Skin of body (tissue), 2 donors: Measurements from ENCODE around the gene HINT3. TPM values are rescaled to one million over a fixed set of nuclear protein-coding genes. Genes with fewer than 3 reads are reported as not detected.
A peak's percentile ranks its signal among the peaks of the same experiment; 100 is the strongest.
"Not testable (repeated sequence)": the region's sequence is repeated elsewhere in the genome, so short reads cannot be mapped to it uniquely, and the experiment has no call there.

Source experiments
- DNase-seq: peaks from one replicate; lab custom pipeline; 2025; lab: John Stamatoyannopoulos, UW
- total RNA-seq: library from RNA; depleted of rRNA; stranded (reverse); fragments of >200 nt; gene quantifications from one replicate; pipeline ENCODE4 v1.2.3, GENCODE V29; 2014

Gene HINT3
- total RNA-seq, 1 donor from 2014 or later = 23.4 TPM

DNA sequence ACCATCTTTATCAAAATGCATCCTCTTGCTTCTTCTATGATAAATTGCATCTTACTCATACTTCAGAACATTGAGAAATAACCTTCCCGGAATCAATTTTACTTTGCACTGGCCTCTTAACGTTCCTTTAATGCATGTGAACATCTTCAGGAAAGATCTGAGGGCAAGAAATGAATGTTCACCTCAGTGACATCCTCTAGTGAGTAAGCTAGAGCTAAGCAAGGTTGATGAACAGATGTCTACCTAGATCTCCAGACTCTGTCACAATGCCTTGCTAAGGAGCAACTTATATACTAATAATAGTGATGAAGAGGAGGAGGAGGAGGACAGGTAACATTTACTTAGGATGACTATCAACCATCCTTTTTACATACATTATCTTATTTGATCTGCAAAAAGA is 16.8 kb upstream of the HINT3 start:
- DNase-seq = no peak

DNA sequence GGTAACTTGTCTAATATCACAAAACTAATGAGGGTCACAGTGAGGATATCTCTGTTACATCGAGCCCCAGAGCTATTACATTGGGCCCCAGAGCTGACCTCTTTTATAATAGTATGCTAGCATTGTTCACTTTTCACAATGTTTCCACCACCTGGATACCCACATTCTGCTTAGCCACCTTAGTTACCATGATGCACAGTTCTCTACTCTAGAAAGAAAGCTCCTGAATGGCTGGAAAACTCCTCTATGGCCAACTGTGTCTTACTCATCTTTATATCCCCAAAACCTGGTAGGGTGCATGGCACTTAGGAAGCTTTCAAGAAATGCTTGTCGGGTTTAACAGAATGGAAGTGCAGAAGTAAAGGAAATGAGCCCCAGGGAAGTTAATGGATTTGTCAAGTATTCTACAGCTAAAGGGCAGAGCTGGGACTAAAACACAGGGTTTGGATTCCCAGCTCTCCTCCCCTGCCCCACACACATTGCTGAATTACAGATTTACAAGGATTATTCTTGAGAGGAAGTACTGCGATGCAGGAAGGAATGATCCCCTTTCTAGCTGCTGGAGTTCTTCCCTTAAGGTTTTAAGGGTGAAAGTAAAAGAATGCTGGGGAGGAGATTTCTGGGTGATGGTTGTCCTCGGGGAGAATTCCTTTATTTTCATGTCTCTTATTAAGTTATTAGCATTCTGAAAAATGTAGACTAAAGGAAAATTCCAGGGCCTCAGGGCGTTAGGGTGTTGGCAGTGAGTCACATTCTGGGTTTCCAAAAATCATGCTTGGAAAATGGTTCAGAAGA is 16.1 kb upstream of the HINT3 start:
- no peak for DNase-seq

DNA sequence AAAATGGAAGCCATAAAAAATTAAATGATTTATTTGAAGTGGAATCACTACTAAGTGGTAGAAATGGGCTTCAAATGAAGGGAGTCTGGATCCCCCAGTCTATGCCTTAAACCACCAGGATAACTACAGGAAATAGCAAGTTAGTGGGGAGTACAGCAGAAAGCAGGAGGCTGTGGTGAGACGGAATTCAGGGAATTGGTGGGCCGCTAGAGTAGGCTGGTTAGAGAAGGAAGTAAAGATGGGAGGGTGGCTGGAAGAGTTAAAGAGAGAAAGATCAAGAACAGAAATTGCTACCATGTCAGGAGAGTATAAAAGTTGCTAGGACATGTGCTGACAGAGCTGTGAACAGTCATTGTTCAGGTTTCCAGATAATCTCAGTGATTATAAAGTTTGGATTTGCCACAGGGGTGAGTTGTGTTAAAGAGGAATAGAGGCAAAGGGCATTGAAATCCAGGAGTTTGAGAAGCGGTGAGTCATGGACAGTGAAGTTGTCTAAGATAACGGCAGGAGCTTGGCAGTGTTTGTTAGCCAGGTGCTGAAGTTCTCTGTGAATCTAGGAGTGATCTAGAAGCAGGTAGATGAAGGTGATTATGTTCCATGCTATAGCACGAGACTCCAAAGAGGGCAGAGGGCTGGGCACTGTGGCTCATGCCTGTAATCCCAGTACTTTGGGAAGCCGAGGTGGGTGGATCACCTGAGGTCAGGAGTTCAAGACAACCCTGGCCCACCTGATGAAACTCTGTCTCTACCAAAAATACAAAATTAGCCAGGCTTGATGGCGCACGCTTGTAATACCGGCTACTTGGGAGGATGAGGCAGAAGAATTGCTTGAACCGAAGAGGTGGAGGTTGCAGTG is 13.7 kb upstream of the HINT3 start:
- DNase-seq = no peak

DNA sequence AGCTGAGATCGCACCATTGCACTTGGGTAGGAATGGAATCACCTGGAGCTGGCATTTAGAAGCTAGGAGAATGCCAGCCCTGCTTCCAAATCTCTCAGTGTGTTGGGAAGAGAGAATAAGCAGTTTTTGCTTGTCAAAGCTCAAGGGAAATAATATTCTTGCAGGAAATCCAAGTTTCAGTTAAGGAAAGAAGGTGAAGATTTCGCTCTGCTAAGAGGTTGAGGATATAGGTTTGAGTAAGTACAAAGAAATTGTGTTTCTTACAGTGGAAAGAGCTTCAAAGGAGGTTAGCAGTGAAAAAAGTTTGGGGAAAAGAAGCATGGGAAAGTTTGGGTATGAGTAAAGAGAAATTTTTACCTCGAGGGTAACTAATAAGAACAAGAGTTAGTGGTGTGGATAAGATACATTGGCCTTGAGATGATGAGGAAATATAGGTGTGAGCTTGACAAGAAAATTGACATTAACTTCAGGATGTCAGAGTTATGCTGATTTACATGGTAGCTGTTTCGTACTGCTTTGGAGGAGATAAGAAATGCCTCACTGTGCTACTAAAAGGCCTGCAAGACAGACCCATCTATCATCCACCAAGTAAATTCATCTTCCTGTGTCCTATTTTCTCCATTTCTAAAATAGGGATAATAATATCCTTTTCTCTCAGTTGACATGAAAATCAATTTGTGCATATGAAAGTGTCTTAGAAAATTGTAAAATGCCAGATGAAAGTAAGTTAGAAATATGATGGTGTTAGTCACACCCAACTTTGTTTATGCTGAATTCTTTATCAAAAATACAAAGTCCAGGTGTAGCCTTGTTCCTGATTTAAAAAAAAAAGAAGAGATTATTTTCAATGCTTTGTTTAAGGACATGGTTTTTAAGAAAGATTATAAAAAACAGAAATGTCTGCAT is 12.8 kb upstream of the HINT3 start:
- no peak for DNase-seq

DNA sequence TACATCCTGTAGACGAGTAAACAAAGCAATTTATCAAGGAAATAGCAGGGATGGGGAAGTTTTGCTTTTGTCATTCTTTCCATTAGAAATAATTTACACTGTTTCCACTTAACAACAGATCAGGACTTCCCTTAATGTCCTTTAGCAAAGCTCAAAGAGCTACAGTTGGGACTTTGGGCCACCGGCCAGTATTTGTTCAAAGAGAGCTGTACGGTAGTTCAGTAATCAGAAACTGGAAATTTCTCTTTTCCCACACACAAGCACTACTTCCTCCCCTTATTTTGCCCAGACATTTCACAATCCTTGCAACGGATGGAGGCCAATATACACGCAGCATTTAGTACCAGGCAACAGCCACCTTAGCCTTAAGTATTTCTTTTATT is 12.1 kb upstream of the HINT3 start:
- peak; percentile 36 for DNase-seq

DNA sequence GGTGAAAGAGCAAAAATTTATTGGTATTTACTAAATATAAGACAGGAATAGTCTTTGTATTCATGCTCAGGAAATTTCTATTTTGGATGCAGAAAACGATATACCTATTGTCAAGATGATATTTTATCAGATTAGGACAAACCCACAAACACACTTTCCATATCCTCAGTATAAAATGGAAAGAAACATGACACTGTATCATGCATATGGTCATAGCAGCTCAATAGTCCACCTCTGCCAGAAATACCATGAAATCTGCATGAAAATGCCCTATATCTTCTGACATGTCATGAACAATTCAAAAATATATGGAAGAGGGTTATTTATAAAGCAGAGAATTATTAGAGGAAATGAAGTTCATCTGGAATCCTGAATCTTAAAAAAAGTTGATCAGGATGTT is 11.7 kb upstream of the HINT3 start:
- DNase-seq = no peak

DNA sequence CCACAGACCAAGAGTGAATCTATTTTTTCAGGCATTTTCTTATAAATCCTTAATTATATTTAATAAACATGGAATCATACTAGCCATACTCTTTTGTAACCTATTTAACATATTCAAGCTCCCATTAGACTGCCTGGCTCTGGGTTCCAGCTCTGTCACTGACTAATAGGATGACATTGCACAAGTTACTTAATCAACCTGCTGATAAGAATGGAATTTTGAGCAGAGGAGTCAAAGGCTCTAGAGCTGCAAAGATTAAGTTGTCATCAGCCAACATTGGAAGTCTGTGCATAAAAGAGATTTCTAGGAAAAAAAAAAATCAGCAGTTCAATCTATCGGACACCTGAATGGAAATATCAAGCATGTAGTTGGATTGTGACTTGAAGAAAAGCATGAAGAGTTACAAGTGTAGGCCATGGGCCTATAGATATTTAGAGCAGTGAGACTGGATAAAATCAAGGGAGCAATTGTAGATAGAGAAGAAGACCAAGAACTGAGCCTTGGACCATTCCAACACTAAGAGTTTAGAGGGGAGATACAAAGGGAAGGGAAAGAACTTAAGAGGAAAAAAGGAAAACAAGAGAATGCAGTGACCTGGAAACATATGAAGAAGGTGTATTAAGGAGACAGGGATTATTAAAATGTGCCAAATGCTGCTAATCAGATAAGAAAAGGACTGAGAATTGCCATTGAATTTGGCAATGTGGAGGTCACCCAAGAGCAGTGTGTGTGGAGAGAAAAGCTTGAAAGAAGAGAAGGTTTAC is 11.0 kb upstream of the HINT3 start:
- DNase-seq = no peak

DNA sequence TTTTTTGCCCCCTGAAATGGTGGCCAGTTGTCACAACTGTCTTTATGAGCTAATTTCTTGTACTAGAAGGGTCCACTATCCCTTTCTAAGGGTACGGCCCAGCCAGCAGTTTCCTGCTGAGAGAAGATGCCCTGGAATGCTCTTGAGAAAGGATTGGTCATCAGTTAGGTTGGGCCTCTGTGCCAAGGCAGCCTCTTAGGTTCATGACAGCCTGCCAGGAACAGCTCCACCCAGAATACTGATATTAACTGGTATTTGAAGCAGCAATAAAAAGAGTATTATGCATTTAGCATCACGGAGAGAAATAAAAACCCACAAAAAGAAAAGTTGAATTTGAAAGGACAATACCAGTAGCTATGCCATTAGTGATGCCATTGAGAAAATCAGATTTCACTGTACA is 9.0 kb upstream of the HINT3 start:
- no peak for DNase-seq

DNA sequence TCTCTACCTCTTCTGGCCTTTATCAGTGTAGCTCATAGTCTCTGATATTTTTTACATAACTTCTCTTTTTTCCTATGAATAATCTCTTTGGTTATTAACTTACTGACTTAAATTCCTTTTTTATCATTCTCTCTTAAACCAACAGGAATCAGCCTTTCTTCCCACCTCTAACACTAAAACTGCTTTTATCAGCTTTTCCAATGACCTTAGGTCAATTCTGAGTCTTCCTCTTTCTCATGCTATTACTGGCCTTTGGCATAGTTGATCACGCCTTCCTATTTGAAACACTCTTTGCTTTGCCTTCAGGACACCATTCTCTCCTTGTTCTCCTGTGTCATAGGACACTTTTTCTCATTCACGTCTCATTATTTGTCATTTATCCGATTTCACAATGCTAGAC is 8.1 kb upstream of the HINT3 start:
- no peak for DNase-seq

DNA sequence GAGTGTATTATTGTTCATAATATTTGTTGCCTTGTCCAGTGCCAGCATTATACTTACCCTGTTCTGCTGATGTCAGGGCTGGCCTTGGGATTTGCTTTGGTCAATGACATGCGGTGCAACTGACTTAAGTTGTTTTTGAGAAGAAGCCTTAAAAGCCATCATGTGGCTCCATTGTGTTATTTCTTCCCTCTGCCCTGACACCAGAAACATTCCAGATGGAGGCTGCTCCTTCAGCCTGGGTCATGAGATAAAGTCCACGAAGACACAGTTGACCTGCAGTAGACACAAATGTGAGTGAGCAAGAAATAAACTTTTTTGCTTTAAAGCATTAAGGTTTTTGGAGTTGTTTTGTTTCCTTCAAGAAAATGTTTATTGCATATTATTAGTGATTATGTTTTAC is 7.5 kb upstream of the HINT3 start:
- DNase-seq = no peak

DNA sequence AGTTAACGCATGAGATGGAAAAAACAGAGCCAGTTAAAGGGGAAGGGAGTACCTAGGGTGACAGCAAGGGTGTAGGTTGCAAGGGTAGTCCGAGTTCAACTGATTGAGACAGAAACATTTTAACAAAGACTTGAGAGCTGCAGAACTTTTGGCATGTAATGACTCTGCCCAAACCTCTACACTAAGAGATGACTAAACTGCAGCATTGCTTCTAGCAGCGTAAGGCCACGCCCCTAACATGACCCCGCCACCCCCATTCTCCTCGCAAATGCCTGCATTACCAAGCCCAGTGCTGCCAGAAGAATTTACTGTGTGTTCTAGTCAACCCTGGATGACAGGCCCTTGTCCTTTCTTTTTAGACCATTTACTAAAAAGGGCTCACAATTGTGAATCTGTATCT is 6.3 kb upstream of the HINT3 start:
- DNase-seq = no peak

DNA sequence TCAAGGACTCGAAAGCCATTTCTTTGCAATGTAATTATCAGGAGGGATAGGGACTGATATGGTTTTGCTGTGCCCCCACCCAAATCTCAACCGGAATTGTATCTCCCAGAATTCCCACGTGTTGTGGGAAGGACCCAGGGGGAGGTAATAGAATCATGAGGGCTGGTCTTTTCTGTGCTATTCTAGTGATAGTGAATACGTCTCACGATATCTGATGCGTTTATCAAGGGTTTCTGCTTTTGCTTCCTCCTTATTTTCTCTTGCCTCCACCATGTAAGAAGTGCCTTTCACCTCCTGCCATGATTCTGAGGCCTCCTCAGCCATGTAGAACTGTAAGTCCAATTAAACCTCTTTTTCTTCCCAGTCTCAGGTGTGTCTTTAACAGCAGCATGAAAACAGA is 5.9 kb upstream of the HINT3 start:
- not testable (repeated sequence) for DNase-seq

DNA sequence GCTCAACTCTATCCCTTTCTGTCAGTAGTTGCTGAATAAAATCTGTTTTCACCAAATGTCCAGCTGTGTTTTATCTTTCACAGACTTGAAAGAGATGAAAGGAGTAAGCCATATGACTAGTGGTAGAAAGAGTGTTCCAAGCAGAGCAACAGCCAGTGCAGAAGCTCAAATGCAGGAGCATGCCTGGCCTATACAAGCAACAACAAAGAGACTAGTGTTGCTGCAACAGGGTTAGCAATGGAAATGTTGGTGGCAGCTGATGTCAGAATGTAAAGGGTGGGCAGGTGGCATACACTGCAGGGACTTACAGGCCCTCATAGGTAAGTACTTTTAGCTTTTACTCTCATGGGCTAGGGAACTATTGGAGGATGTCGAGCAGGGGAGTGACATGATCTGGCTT is 5.2 kb upstream of the HINT3 start:
- no peak for DNase-seq

DNA sequence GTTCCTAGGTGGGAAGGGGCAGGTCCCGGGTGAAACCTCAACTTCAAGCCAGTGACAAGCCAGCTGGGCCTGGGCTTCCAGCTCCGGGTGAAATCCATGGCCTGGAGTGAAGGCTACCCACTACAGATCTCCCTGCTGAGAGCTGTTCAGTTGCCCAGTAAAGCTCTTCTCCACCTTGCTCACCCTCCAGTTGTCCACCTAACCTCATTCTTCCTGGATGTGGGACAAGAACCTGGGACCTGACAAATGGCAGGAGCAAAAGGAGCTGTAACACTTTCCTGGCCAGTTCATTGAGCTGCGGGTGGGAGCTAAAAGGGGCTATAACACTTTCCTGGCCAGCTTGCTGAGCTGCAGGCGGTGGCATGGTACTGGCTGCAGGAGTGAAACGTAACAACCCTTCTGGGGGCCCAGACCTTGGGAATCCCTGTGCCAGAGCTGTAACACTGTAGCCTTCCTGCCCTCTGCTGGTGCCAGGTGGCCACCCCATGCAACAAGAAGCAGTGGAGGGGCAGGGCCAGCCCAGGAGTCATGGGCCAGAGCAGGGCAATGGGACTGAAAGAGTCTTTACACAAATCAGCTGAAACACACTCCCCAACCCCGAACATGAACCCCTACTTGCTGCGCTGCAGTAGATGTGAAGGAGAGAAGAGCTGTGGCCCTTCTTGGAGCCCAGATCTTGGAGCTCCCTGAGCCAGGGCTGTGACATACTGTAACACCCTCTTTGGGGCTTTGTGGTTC is 3.6 kb upstream of the HINT3 start:
- no peak for DNase-seq

DNA sequence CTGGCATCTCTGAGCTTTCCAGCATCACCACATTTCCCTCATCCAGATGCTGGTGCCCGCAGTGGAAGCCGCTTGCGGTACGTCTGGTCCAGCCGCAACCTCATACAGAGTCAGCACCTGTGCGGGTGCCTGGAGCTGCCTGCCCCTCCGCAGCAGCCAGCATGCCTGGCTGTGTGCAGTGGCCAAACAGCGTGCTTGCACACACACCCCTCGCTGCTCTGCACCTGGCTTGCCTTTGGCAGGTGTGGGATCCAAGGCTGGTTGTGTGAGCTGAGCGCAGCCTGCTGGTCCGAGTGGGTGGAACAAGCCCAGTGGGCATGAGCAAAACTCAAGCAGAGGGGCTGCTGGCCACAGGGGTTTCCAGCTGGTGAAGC is 3.1 kb upstream of the HINT3 start:
- DNase-seq = no peak

DNA sequence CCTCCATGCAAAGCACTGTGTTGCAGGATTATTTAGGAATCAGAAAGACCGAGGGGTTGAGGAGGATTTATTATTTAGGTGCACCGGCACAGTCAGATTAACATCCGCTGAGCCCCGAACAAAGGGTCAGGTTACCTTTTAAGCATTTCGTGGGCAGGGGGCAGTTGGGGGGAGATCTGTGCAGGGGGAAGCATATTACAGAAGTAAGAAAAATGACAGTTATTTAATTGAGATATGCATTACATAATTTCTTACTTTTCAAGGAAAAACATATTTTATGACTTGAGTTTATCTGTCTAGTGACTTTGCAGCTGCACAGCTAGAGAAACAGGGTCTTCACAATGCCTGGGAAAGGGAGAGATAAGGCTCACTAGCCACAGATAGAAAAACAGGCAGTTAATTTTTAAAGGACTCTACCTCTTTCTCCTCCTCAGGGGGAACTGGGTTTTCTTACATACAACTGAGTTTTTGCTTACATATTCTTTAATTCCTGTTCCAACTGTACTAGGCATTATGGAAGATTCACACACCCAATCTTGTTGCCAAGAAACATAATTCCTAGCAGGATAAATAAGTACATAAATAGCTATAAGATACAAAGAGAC is 1.7 kb upstream of the HINT3 start:
- DNase-seq = no peak

DNA sequence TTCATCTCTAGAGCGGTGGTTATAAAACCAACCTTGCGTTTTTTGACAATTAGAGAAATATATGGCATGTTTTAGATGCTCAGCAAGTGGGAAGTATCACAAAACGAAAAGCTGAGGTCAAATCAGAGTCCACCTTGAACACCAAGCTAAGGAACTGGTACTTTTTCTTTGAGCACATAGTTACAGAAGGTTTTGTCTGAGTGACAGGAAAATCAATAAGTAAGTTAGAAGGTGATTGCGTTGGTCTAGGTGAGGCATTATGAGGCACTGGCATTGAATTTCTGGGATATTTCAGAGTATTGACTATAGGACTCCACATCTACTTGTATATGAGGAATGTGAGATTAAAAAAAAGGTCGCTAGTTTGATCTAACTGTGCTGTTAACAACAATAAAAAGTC is 597 bp upstream of the HINT3 start:
- no peak for DNase-seq

DNA sequence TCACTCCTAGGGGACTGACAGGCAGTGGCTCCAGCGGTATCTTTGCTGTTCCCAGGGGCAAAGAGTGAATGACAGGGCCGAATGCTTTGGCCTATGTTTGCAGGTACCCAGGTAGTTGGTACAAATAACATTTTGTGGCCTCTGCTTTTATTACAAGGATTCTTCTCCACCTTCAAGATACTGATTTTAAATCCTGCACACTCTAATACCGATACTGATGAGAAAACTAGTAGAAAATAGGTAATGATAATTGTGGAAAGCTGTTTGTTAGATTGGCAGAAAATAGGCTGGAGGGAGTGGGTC is 772 bp downstream of the HINT3 start:
- DNase-seq = no peak

DNA sequence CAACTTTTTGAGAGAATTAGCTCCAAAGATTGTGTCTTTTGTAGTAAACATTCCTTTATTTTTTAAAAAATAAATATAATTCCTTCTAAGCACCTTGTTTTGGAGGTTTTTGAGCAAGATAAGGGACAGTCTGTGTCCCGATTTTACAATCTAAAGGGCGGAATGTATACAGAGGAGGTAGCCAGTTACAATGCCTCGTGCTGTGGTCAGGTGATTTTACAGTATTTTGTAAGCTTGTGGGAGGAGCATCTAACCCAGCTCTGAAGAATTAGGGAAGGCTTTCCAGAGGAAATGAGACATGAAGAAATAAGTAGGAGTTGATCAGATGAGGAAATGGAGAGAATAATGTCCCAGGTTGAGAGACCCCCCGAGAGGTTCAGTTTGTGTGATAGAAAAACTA is 1.3 kb downstream of the HINT3 start:
- no peak for DNase-seq

DNA sequence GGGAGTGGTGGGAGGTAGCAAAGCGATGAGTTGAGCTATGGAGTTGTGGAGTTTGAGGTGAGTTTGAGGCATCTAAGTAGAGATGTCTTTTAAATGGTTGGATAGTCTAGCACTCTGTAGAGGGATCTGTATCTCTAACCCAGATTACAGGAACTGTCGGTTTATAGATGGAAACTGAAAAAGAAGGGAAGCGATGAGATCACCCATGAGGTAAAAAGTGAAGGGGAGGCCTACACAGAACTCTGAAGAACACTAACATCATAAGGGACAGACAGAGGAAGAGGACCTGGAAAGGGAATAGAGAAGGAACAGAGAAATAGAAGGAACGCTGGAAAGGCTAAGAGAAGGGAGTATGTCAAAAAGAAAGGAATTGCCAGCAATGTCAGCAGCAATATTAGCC is 2.5 kb downstream of the HINT3 start:
- no peak for DNase-seq
